ENCODE results near the gene C4A.
"Not testable (repeated sequence)": the region's sequence is repeated elsewhere in the genome, so short reads cannot be mapped to it uniquely, and the experiment has no call there.

C4A gene

DNA sequence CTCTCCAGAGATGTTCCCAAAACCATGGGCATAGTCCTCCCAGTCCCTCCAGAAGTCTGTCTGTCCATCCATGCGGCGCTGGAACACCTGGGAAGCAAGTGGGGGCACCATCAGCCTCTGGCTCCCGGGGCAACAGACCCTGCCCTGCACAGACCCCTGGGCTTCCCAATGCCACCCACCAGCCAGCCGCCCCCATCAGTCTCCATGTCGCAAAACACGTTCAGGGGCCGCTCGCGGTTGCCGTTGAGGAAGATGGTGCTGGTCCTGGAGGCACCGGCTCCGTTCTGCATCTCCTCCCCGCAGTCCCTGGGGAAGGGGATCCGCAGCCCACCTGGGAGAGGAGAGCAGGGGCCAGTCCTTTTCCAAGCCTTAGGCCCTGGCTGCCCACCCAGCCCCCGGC is 60.4 kb downstream of the C4A start:
- not testable (repeated sequence) for H3K4me3 ChIP-seq (ENCODE audit: low read length); H3K4me1 ChIP-seq (ENCODE audit: control insufficient read depth, insufficient read depth, low read length); H3K9me3 ChIP-seq (ENCODE audit: control insufficient read depth, low read length)

GRCh38 chr6:32043589-32044380 is 61.9 kb downstream of the C4A start:
- not testable (repeated sequence) for H3K9me3 ChIP-seq (ENCODE audit: control insufficient read depth, low read length); H3K4me3 ChIP-seq (ENCODE audit: low read length); H3K27me3 ChIP-seq (ENCODE audit: control insufficient read depth, insufficient read depth, low read length); H3K4me1 ChIP-seq (ENCODE audit: control insufficient read depth, insufficient read depth, low read length); H3K9ac ChIP-seq (ENCODE audit: low read length); H3K36me3 ChIP-seq (ENCODE audit: control insufficient read depth, insufficient read depth, low read length)

More for the DNA sequence above, 60.4 kb downstream of the C4A start:
- H3K9ac ChIP-seq (ENCODE audit: low read length); H3K27me3 ChIP-seq (ENCODE audit: control insufficient read depth, insufficient read depth, low read length); H3K36me3 ChIP-seq (ENCODE audit: control insufficient read depth, insufficient read depth, low read length): not testable (repeated sequence)

DNA sequence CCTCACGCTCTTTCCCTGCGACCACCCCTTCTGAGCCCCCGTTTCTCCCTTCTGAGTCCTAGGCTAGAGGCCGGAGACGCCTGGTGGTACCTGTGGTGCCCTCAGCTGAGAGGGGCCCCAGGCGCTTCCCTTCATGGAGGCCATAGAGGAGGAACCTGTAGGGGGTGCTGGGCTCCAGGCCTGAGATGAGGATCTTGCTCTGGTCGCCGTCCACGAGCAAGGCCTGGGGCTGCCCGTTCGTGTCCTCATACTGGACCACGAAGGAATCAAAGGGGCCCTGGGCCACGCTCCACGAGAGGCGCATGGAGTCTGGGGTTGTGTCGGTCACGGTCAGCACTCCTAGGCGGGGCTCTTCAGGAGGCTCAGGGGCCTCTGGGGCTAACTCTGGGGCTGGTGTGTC is 63.1 kb downstream of the C4A start:
- not testable (repeated sequence) for H3K9ac ChIP-seq (ENCODE audit: low read length); H3K4me3 ChIP-seq (ENCODE audit: low read length); H3K9me3 ChIP-seq (ENCODE audit: control insufficient read depth, low read length); H3K27me3 ChIP-seq (ENCODE audit: control insufficient read depth, insufficient read depth, low read length); H3K36me3 ChIP-seq (ENCODE audit: control insufficient read depth, insufficient read depth, low read length); H3K4me1 ChIP-seq (ENCODE audit: control insufficient read depth, insufficient read depth, low read length)

GRCh38 chr6:32045811-32046449 is 64.1 kb downstream of the C4A start:
- Histone ChIP-seq H3K4me1 (ENCODE audit: control insufficient read depth, insufficient read depth, low read length) (peaks cover 3% of the 10 kb centered on the region), H3K9me3 (ENCODE audit: control insufficient read depth, low read length) (no peaks in the 10 kb centered on the region), H3K27me3 (ENCODE audit: control insufficient read depth, insufficient read depth, low read length) (peaks cover 3% of the 10 kb centered on the region), H3K4me3 (ENCODE audit: low read length) (no peak overlapping the region), H3K9ac (ENCODE audit: low read length) (no peak overlapping the region), H3K36me3 (ENCODE audit: control insufficient read depth, insufficient read depth, low read length) (no peaks in the 10 kb centered on the region)

DNA sequence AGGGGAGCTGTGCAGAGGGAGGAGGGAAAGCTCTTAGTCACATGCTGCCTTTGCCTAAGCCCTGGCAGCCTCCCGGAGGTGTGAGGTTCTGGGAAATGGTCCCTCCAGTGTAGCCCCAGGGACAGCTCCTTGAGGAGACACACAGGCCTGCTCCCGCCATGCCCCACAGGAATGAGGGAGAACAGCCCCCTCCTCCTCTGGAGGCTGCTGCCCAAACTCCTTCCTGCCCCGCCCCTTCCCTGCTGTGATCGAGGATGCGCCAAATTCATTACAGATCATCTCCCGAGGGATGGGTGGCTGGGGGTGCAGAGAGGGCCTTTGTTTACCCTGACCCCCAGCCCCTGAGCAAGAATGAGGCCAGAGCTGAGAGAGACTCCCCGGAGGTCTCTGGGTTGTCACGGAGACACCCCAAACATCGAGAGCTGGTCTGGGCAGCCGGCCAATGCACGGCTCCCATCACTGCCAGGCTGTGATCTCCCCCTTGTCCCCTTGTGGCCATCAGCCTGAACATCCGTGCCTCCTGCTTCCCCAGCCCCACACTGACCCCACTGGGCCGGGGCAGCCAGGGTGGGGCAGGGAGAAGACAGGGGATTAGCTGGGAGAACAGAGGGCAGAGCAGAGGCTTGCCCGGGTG is 64.7 kb downstream of the C4A start:
- Histone ChIP-seq H3K27me3 (ENCODE audit: control insufficient read depth, insufficient read depth, low read length) (peaks cover 3% of the 10 kb centered on the region), H3K36me3 (ENCODE audit: control insufficient read depth, insufficient read depth, low read length) (no peaks in the 10 kb centered on the region), H3K9me3 (ENCODE audit: control insufficient read depth, low read length) (no peaks in the 10 kb centered on the region), H3K4me3 (ENCODE audit: low read length) (no peak overlapping the region), H3K4me1 (ENCODE audit: control insufficient read depth, insufficient read depth, low read length) (peaks cover 3% of the 10 kb centered on the region), H3K9ac (ENCODE audit: low read length) (no peak overlapping the region)

GRCh38 chr6:32047084-32047478 is 65.2 kb downstream of the C4A start:
- Histone ChIP-seq H3K4me3 (ENCODE audit: low read length) (no peak overlapping the region), H3K36me3 (ENCODE audit: control insufficient read depth, insufficient read depth, low read length) (no peaks in the 10 kb centered on the region), H3K27me3 (ENCODE audit: control insufficient read depth, insufficient read depth, low read length) (peaks cover 3% of the 10 kb centered on the region), H3K9ac (ENCODE audit: low read length) (no peak overlapping the region), H3K9me3 (ENCODE audit: control insufficient read depth, low read length) (no peaks in the 10 kb centered on the region), H3K4me1 (ENCODE audit: control insufficient read depth, insufficient read depth, low read length) (peaks cover 3% of the 10 kb centered on the region)

- Histone ChIP-seq H3K4me1 (ENCODE audit: control insufficient read depth, insufficient read depth, low read length) (peaks cover 3% of the 10 kb centered on the region), H3K27me3 (ENCODE audit: control insufficient read depth, insufficient read depth, low read length) (peaks cover 3% of the 10 kb centered on the region), H3K36me3 (ENCODE audit: control insufficient read depth, insufficient read depth, low read length) (no peaks in the 10 kb centered on the region), H3K4me3 (ENCODE audit: low read length) (no peak overlapping the region), H3K9me3 (ENCODE audit: control insufficient read depth, low read length) (no peaks in the 10 kb centered on the region), H3K9ac (ENCODE audit: low read length) (no peak overlapping the region)
These were observed 65.6 kb downstream of the C4A start for GRCh38 chr6:32047539-32047854.

DNA sequence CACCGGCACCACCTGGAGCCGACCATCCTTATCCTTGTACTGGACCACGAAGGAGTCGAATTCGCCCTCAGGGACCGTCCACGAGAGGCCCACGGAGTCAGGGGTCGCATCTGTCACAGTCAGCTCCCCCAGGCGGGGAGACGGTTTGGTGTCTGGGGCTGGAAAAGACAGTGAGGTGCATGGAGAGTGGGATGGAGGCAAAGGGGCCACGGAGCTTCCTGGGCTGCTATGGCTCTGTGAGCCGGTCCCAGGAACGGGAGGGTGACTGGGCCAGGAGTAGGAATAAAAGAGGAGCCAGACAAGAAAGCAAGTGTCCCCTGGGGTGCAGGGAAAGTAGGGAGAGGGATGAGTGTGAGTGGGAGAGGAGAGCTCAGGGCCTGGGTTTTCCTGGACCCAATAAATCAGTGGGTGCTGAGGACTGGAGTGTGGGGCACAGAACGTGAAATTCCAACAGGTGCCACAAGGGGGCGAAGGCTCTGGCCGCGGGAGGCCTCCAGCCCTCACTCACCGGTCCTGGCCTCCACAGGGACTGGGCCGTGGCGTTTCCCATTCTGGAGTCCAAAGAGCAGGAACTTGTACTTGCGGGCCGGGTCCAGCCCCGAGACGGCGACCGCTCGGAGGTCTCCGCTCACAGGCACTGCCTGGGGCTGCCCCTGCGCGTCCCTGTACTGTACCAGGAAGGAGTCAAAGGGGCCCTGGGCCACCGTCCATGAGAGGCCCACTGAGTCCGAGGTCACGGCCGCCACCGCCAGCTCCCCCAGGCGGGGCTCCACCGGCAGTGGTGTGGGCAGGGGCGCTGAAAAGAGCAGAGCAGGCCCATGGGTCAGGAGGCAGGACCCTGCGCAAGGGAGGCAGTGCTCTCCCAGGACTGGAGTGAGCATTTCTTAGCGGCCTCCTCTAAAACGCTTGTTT is 66.3 kb downstream of the C4A start:
- Histone ChIP-seq H3K9me3 (ENCODE audit: control insufficient read depth, low read length) (no peaks in the 10 kb centered on the region), H3K27me3 (ENCODE audit: control insufficient read depth, insufficient read depth, low read length) (peaks cover 3% of the 10 kb centered on the region), H3K36me3 (ENCODE audit: control insufficient read depth, insufficient read depth, low read length) (no peaks in the 10 kb centered on the region), H3K4me3 (ENCODE audit: low read length) (no peak overlapping the region), H3K4me1 (ENCODE audit: control insufficient read depth, insufficient read depth, low read length) (peaks cover 3% of the 10 kb centered on the region), H3K9ac (ENCODE audit: low read length) (no peak overlapping the region)

GRCh38 chr6:32049149-32049548 is 67.3 kb downstream of the C4A start:
- H3K4me3 ChIP-seq (ENCODE audit: low read length); H3K9ac ChIP-seq (ENCODE audit: low read length); H3K27me3 ChIP-seq (ENCODE audit: control insufficient read depth, insufficient read depth, low read length); H3K4me1 ChIP-seq (ENCODE audit: control insufficient read depth, insufficient read depth, low read length); H3K36me3 ChIP-seq (ENCODE audit: control insufficient read depth, insufficient read depth, low read length); H3K9me3 ChIP-seq (ENCODE audit: control insufficient read depth, low read length): not testable (repeated sequence)

DNA sequence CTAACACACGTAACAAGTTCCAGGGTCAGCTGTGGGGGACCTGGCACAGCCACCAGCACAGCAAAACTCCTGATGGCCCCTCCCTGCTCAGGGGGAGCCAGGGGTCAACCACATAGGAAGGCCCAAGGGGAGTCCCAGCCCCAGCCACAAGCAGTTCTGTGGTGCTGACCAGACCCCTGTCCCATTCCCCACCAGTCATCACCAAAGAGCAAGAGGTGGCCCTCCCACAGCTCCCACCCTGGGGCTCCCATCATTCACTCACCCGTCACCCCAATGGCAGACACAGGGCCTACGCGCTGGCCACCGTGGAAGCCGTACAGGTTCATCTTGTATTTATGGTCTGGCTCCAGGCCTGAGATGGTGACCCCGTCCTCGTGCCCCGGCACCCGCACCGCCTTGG is 67.9 kb downstream of the C4A start:
- H3K27me3 ChIP-seq (ENCODE audit: control insufficient read depth, insufficient read depth, low read length); H3K9ac ChIP-seq (ENCODE audit: low read length); H3K4me3 ChIP-seq (ENCODE audit: low read length); H3K36me3 ChIP-seq (ENCODE audit: control insufficient read depth, insufficient read depth, low read length); H3K9me3 ChIP-seq (ENCODE audit: control insufficient read depth, low read length); H3K4me1 ChIP-seq (ENCODE audit: control insufficient read depth, insufficient read depth, low read length): not testable (repeated sequence)

DNA sequence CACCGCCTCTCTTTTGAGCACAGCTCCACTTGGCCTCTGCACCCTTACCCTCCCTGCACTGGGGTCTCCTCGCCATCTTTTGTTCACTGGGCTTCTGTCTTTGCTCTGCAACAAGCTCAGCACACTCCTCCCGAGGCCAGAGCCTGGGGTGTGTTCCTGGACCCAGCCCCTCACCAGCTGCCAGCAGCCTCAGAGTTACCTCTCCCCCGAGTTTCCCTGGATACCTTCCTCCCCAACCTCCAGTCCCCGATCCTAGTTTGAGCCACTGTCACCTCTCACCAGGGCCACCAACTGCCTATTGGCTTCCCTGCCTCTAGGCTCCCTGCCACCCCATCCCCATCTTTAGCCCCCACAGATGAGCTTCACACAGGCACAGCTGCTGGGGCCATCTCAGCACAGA is 68.7 kb downstream of the C4A start:
- Histone ChIP-seq H3K9me3 (ENCODE audit: control insufficient read depth, low read length) (no peaks in the 10 kb centered on the region), H3K9ac (ENCODE audit: low read length) (no peak overlapping the region), H3K4me1 (ENCODE audit: control insufficient read depth, insufficient read depth, low read length) (peaks cover 3% of the 10 kb centered on the region), H3K36me3 (ENCODE audit: control insufficient read depth, insufficient read depth, low read length) (no peaks in the 10 kb centered on the region), H3K4me3 (ENCODE audit: low read length) (no peak overlapping the region), H3K27me3 (ENCODE audit: control insufficient read depth, insufficient read depth, low read length) (peaks cover 3% of the 10 kb centered on the region)

Measured in mucosa of stomach (tissue), 1 donor.